Natural killer cell (primary cell): Measurements from ENCODE around the gene TMEM54. TPM values are rescaled to one million over a fixed set of nuclear protein-coding genes. Genes with fewer than 3 reads are reported as not detected.

Source experiments
- ATAC-seq, 3 donors: fragments of 150-1000 bp in 2 of 3; fragments of 200-7000 bp in 1 of 3; cut with Tn5 transposase; 1 replicate in 1 of 3; 2 replicates in 2 of 3; pipeline ENCODE4 v1.10.0; 2021; ENCODE audit warnings: mild to moderate bottlenecking in 2 of 3, moderate library complexity in 2 of 3
- DNase-seq, 2 donors: peaks; one replicate each; pipeline versions ENCODE4 v3.0.0 to v3.0.0-alpha.2; 2013 to 2021; ENCODE audit warnings: mixed read lengths in 1 of 2
- H3K27ac ChIP-seq: one replicate; pipeline ENCODE4 v1.5.1; 2013; ENCODE audit warnings: mild to moderate bottlenecking, low read length
- H3K27me3 ChIP-seq: one replicate; pipeline ENCODE4 v1.6.1; 2013; ENCODE audit warnings: low read length; ENCODE audit not compliant: control insufficient read depth, insufficient read depth
- H3K36me3 ChIP-seq: one replicate; pipeline ENCODE4 v1.6.1; 2013; ENCODE audit warnings: low read length; ENCODE audit not compliant: control insufficient read depth, insufficient read depth
- H3K4me1 ChIP-seq: one replicate; pipeline ENCODE4 v1.6.1; 2013; ENCODE audit warnings: low read length; ENCODE audit not compliant: control insufficient read depth, insufficient read depth
- H3K4me3 ChIP-seq: one replicate; pipeline ENCODE4 v1.5.1; 2013; ENCODE audit warnings: low read length
- H3K9me3 ChIP-seq: one replicate; pipeline ENCODE4 v1.6.1; 2013; ENCODE audit warnings: low read length; ENCODE audit not compliant: control insufficient read depth, insufficient read depth
- H3K27ac Mint-ChIP-seq, 2 donors: one replicate each; pipeline ENCODE4 v1.8.0; 2022; ENCODE audit warnings: mild to moderate bottlenecking in 2 of 2, mixed read lengths in 2 of 2, moderate library complexity in 1 of 2
- H3K27me3 Mint-ChIP-seq, 2 donors: one replicate each; pipeline ENCODE4 v1.8.0; 2022; ENCODE audit warnings: low read depth in 2 of 2, mixed read lengths in 2 of 2
- H3K36me3 Mint-ChIP-seq: one replicate; pipeline ENCODE4 v1.8.0; 2022; ENCODE audit warnings: mixed read lengths
- H3K4me1 Mint-ChIP-seq, 2 donors: one replicate each; pipeline ENCODE4 v1.8.0; 2022; ENCODE audit warnings: mixed read lengths in 2 of 2
- H3K4me3 Mint-ChIP-seq: one replicate; pipeline ENCODE4 v1.8.0; 2022; ENCODE audit warnings: mild to moderate bottlenecking, moderate library complexity, mixed read lengths
- H3K9me3 Mint-ChIP-seq, 2 donors: one replicate each; pipeline ENCODE4 v1.8.0; 2022; ENCODE audit warnings: mixed read lengths in 2 of 2
- WGBS: methylation state at CpG from one replicate; pipeline ENCODE4 v1.1.7; 2013; ENCODE audit warnings: missing lambda C conversion rate; ENCODE audit not compliant: insufficient coverage; 5-methylcytosine and 5-hydroxymethylcytosine counted together
- intact Hi-C: fragments of 100-400 bp; cut with micrococcal nuclease; formaldehyde crosslinking; loops from one replicate; pipeline ENCODE4 v1.14.2; 2022
- total RNA-seq, 4 donors: library from RNA; stranded (reverse); fragments of 120-200 nt in 1 of 4; gene quantifications; one replicate each; pipeline versions ENCODE4 v1.2.3 to v1.2.4, GENCODE V29; 2013 to 2022
- TF ChIP-seq, protein P1 (sequence below): fragments of 200-600 bp; IDR thresholded peaks from one replicate; pipeline ENCODE4 v1.8.0; 2022; ENCODE audit warnings: antibody characterized with exemption

The TMEM54 gene
- total RNA-seq, 3 donors from 2014 or later (not counting 1 experiment from before 2014, with no cell fraction given) = not detected

DNA sequence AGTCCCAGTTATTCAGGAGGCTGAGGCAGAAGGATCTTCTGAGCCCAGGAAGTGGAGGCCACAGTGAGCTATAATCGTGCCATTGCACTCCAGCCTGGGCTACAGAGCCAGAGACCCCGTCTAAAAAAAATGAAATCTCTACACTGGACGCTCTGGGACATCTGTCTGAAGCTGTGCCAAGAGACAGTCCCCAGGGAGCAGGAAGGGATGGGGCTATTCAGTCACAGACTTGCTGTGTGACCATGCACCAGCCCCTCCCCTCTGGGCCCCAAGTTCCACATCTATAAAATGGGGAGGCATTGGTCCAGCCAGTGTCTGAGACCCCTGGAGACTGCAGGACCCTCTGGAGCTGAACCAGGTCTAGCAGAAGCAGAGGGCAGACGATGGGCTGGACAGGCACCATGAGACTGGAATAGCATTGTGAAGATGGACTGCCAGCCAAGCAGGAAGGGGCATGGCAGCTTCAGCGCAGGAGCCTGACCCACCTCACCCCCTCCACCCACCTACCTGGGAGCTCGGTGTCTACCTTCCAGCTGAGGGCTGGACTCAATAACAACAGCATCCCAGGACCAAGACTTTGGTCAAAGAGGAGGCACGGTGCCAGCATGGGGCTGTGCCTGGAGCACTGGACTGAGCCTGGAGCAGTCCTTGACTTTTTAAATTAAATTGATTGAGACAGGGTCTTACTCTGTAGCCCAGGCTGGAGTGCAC is 1.4 kb downstream of the TMEM54 start:
- WGBS = 86% methylated on average over 7 of the region's 7 CpGs
- H3K9me3 Mint-ChIP-seq = no peaks in the 10 kb centered on the region
- H3K9me3 ChIP-seq = no peaks in the 10 kb centered on the region
- intact Hi-C loops = no loop called here
- no peaks in the 10 kb centered on the region for H3K36me3 Mint-ChIP-seq
- no peak for ATAC-seq
- H3K27me3 ChIP-seq = peaks cover 32% of the 10 kb centered on the region
- H3K4me1 Mint-ChIP-seq = peaks cover 4 to 10% of the 10 kb centered on the region in 2 donors
- no peak for DNase-seq
- H3K4me3 ChIP-seq = no peak overlapping the region
- no peak overlapping the region for H3K27ac Mint-ChIP-seq
- H3K4me3 Mint-ChIP-seq = no peak overlapping the region
- no peak overlapping the region for H3K27ac ChIP-seq
- peaks cover 28 to 38% of the 10 kb centered on the region in 2 donors for H3K27me3 Mint-ChIP-seq
- TF ChIP-seq, protein P1, sequence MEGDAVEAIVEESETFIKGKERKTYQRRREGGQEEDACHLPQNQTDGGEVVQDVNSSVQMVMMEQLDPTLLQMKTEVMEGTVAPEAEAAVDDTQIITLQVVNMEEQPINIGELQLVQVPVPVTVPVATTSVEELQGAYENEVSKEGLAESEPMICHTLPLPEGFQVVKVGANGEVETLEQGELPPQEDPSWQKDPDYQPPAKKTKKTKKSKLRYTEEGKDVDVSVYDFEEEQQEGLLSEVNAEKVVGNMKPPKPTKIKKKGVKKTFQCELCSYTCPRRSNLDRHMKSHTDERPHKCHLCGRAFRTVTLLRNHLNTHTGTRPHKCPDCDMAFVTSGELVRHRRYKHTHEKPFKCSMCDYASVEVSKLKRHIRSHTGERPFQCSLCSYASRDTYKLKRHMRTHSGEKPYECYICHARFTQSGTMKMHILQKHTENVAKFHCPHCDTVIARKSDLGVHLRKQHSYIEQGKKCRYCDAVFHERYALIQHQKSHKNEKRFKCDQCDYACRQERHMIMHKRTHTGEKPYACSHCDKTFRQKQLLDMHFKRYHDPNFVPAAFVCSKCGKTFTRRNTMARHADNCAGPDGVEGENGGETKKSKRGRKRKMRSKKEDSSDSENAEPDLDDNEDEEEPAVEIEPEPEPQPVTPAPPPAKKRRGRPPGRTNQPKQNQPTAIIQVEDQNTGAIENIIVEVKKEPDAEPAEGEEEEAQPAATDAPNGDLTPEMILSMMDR = no peak
- no peaks in the 10 kb centered on the region for H3K36me3 ChIP-seq
- H3K4me1 ChIP-seq = peaks cover 11% of the 10 kb centered on the region

DNA sequence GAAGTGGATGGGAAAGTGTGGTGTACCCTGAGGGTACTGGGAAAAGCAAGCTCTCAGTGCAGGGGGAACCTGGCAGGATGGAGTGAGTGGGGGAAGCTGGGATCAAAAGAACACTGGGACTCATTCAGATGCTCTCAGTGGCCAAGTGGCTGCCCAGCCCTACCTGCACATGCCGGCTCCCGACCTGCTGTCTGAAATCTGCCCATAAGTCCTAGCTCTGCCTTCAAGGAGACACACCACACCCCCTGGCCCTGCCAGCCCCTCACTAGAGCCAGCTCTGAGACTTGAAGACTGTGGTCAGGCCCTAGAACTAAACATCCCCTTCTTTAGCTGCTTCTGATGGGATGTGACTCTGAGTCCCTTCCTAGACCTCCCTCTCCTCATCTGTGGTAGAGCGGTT is 2.2 kb downstream of the TMEM54 start:
- H3K4me3 Mint-ChIP-seq = no peak overlapping the region
- DNase-seq = no peak
- H3K27ac Mint-ChIP-seq = no peak overlapping the region
- H3K27me3 Mint-ChIP-seq = peaks cover 25 to 38% of the 10 kb centered on the region in 2 donors
- intact Hi-C loops = no loop called here
- no peaks in the 10 kb centered on the region for H3K36me3 Mint-ChIP-seq
- H3K9me3 ChIP-seq = no peaks in the 10 kb centered on the region
- peaks cover 32% of the 10 kb centered on the region for H3K27me3 ChIP-seq
- H3K9me3 Mint-ChIP-seq = no peaks in the 10 kb centered on the region
- peaks cover 4 to 10% of the 10 kb centered on the region in 2 donors for H3K4me1 Mint-ChIP-seq
- peaks cover 11% of the 10 kb centered on the region for H3K4me1 ChIP-seq
- no peaks in the 10 kb centered on the region for H3K36me3 ChIP-seq
- no peak overlapping the region for H3K4me3 ChIP-seq
- no peak overlapping the region for H3K27ac ChIP-seq
- TF ChIP-seq, protein P1 = no peak
- 89% methylated on average over 3 of the region's 3 CpGs for WGBS
- ATAC-seq = no peak

DNA sequence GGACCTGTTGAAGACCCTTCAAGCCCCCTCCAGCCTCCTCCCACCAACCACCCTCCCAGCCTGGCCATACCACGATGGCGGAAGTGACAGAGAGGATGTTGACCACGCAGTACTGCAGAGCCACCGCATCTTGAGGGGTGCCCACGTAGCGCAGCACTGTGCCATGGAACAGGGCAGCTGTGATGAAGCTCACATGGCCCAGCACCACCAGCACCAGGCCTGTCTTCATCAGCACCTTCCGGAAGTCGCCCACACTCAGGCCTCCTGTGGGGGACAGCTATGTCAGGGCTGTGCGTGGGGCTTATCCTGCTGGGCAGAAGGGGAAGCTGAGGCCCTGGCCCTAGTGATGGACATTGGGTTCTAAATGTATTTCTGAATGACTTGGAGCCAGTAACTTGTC is 3.1 kb downstream of the TMEM54 start:
- Histone ChIP-seq H3K27ac (no peak overlapping the region), H3K9me3 (no peaks in the 10 kb centered on the region), H3K36me3 (no peaks in the 10 kb centered on the region), H3K27me3 (peaks cover 35% of the 10 kb centered on the region), H3K4me3 (no peak overlapping the region), H3K4me1 (peaks cover 20% of the 10 kb centered on the region)
- H3K36me3 Mint-ChIP-seq = no peaks in the 10 kb centered on the region
- TF ChIP-seq, protein P1 = no peak
- WGBS = 81% methylated on average over 9 of the region's 9 CpGs
- no peak overlapping the region for H3K4me3 Mint-ChIP-seq
- H3K4me1 Mint-ChIP-seq = peaks cover 4 to 14% of the 10 kb centered on the region in 2 donors
- H3K27me3 Mint-ChIP-seq = peaks cover 25 to 46% of the 10 kb centered on the region in 2 donors
- intact Hi-C loops = no loop called here
- DNase-seq (no peak), ATAC-seq (no peak)
- H3K27ac Mint-ChIP-seq = no peak overlapping the region
- H3K9me3 Mint-ChIP-seq = no peaks in the 10 kb centered on the region
